Stimulated activated CD8-positive, alpha-beta memory T cell treated with anti-CD3 and anti-CD28 coated beads, Interleukin-7, amount 100 ng/mL, for 24 hours (primary cell): Measurements from ENCODE around the gene TAAR1.
"Not testable (repeated sequence)": the region's sequence is repeated elsewhere in the genome, so short reads cannot be mapped to it uniquely, and the experiment has no call there.

Experiments
- DNase-seq: peaks from one replicate; pipeline ENCODE4 v3.0.0-alpha.2; 2020; ENCODE audit warnings: low read depth

Gene TAAR1

DNA sequence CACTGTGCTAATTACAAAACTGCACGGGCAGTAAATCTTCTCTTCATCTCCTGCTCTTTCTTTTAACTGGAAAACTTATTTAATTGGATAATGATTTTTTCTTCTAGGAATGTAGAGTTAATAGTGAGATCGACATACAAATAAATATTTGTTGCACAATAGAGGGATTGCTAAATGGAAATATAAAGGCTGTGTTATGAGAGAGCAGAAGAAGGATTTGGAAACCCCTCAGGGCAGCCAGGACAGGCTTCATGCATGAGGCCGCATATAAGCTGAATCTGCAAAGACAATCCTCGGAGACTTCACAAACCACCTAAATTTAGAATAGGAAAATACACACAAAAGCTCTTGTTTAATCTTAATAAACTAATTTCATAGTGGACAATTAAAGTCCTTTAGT lies 2.9 kb upstream of the TAAR1 start:
- no peak for DNase-seq

DNA sequence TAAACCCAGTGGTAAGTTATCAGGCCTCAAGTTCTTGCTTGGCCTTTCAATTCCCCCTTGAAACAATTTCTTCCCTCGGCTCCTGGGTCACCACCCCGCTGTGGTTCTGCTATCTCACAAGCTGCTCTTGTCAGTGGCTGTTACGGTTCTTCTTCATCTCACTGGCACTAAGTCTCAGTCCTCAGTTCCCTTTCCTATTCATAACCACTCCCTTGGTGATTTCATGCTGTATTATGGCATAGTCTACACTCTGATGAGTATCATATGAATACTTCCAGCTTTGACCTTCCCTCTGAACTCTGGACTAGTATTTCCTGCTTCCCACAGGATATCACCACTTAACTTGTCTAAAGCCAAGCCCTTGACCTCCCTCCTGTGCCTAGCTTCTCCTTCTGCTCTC lies 7.9 kb downstream of the TAAR1 start:
- no peak for DNase-seq

DNA sequence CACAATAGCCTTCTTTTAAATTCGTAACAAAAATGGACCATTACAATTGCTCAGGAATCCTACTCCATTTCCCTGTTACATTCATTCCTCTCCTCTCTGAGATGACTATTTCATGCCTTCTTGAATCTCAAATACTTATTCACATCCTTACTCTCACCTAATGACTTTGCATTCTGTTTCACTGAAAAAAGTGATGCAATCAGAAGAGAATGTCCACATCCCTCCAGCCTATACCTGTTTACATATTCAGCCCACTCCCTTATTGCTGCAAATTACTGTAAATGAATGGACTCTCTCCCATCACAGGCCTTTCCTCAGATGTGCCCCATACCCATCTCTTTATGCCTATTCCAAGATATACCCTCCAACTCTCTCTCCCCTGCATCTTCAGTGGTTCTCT lies 8.6 kb downstream of the TAAR1 start:
- DNase-seq = no peak

DNA sequence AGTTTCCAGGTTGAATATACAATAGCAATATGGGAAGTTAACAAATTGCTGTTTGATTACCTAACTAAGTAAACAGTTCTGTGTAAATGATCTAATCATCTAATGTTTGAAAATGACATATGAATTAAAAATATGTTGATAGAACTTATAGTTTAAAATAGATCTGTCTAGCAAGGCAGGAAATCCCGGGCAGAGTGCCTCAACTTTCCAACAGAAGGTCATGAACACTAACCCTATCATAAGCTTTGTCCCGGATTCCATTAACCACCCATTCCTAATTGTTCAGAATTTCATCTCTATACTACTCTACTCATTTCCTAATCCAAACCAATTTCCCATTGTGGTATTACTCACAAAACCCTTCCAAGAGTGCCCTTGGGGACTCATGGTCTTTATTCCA lies 10.2 kb downstream of the TAAR1 start:
- no peak for DNase-seq

DNA sequence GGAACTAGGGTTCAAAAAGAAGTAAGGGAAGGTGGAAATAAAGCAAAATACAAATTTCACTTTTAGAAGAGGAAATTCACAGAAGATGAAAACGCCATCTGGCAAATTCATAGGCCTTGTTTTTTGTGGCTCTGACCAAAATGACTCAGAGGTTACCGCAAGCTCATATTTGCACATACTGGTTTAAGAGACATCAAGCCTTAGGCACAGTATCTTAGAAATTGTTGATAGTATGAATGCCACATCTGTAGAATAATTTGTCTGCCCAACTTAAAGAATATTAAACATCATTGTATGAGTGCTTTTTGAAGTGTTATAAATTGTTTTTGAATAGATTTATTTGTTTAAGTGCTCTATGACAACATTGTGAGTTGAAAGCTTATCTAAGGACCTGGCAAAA lies 10.6 kb downstream of the TAAR1 start:
- DNase-seq = no peak

DNA sequence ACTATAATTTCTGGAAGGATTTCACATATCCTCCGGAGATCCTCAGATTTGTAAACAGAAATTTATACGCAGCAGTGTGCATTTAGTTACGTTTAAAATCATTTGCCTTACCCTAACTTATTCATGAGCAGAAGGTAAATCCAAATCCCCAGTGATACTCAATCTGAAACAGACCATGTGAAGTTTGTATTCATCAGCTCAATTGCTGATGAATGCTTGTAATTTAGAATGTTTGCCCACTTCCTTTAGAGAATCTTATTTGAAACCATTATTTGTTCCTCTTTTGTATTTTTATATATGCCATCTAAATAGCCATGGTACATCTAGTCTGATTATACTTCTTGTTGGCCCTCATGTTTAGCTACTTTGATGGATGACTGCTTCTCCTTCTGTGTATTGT lies 15.4 kb downstream of the TAAR1 start:
- no peak for DNase-seq

DNA sequence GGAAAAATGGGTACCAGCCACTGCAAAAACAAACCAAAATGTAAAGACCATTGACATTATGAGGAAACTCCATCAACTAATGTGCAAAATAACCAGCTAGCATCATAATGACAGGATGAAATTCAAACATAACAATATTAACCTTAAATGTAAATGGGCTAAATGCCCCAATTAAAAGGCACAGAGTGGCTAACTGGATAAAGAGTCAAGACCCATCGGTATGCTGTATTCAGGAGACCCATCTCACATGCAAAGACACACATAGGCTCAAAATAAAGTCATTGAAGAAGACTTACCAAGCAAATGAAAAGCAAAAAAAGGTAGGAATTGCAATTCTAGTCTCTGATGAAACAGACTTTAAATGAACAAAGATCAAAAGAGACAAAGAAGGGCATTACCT lies 21.8 kb downstream of the TAAR1 start:
- not testable (repeated sequence) for DNase-seq

DNA sequence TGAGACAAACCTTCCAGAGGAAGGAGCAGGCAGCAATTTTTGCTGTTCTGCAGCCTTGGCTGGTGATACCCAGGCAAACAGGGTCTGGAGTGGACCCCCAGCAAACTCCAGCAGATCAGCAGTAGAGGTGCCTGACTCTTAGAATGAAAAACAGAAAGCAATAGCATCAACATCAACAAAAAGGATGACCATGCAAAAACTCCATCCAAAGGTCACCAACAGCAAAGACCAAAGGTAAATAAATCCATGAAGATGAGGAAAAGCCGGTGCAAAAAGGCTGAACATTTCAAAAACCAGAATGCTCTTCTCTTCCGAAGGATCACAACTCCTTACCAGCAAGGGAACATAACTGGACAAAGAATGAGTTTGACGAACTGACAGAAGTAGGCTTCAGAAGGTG lies 23.1 kb downstream of the TAAR1 start:
- not testable (repeated sequence) for DNase-seq

DNA sequence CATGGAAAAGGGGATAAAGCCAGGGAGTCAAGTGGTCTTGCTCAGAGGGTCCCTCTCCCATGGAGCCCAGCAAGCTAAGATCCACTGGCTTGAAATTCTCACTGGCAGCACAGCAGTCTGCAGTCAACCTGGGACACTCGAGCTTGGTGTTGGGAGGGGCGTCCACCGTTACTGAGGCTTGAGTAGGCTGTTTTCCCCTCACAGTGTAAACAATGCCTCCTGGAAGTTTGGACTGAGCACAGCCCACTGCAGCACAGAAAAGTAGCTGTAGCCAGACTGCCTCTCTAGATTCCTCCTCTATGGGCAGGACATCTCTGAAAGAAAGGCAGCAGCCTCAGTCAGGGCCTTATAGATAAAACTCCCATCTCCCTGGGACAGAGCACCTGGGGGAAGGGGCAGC lies 23.7 kb downstream of the TAAR1 start:
- DNase-seq = not testable (repeated sequence)

DNA sequence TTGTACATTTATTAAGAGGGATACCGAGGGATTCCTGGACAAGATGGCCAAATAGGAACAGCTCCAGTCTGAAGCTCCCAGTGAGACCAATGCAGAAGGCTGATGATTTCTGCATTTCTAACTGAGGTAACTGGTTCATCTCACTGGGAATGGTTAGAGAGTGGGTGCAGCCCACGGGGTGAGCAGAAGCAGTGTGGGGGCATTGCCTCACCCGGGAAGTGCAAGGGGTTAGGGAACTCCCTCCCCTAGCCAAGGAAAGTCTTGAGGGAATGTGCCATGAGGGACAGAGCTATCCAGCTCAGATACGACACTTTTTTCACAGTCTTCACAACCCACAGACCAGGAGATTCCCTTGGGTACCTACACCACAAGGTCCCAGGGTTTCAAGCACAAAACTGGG lies 24.2 kb downstream of the TAAR1 start:
- no peak for DNase-seq

DNA sequence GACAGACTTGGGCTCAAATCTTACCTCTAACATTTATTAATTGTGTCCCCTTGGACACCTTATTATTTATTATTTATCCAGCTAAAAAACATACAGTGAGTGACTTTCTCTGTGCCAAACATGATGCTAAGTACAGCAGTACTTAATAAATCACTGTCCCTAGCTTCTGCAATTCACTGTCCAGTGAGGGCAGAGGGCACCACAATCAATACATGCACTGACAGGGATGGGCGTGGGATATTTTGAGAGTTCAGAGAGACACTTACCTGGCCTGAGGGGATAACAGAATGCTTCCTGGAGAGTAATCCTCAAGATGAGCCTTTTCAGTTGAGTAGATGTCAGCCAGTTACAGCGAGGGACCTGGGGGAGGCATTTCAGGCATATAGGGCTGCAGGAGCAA lies 25.6 kb downstream of the TAAR1 start:
- DNase-seq = no peak

DNA sequence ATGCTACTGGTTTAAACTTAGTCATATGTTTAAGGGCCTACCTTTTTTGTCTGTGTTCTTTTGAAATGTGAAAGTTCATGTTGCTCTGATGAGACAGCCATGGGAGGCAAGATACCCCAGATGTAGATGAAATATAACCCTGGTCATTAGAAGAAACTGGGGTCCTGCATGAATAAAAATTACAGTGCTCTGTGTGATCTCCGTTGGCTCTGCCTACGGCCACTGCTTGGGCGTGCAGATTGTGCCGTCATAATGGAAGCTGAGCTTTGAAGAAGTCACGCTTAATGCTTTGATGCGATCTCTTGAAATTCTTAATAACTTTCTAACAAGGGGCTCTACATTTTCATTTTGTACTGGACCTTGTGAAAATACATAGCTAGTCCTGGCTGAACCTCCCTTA lies 34.8 kb downstream of the TAAR1 start, which contains the start of gene TAAR2:
Gene TAAR2 (minus strand): TSS at position 101 of the 400 bp plus-strand sequence. CDS start 0 bp downstream, at position 101.
- DNase-seq = no peak

DNA sequence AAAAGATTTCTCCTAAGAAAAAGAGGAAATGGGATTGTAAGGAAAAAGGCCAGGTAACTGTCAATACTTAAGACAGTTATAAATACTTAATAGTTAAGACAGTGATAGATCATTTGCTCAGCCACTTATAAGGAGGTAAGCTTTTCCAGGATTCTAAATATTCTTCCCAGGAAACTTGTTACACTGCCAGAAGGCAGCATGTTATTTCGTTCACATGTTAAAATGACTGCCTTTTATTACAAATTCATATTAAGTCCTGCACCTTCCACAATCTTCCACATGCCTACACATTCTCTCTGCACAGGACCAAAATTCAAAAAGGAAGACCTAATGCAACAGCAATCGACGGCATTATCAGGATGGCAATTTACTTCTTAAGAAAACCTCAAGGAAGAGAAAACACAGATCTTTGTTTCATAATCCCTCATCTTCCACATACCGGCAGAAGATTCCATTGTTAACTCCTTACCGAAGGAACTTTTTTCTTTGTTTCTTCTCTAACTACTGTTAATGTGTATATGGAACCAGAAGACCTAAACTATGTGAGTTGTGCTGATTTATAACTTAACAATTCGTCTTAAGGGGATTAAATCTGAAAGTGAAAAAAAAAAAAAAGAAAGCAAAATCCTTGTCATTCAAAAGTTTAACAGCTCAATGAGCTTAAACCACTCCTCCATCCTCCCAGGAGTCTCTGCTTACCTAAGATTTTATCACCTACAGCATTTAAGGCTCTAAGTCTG lies 35.7 kb downstream of the TAAR1 start:
- DNase-seq = no peak

DNA sequence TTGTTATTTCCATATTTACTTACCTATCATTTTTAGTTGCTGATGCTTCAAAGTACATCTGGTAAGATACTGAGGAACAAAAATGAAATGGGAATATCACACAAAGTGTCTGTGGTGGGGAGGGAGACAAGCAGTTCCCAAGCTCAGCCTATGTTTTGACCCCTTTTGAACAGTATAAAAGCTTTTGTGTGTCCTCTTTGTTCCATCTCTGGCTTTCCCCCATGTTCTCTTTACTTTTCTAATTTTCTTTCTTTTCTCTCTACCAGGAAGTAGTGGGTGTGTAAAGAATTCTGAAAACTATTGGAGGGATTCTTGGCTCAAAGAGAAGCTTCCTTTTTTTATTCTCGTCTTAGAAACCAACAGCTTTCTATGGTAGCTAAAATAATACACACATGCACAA lies 42.3 kb downstream of the TAAR1 start:
- no peak for DNase-seq

DNA sequence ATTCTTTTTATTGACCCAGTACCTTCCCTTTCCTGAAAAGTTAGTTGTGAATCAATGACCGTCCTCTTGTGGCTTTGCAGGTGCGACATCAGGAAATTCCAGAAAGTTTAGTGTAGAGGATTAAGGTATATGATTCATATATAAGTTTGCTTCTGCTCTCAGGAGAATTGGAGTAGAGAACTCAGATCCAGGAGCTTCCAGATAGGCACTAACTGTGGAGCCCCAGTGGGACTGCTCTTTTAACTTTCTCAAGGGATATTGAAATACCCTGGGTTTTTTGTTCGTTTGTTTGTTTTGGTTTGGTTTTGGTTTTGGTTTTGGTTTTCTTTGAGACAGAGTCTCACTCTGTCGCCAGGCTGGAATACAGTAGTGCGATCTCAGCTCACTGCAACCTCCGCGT lies 44.4 kb downstream of the TAAR1 start:
- no peak for DNase-seq

DNA sequence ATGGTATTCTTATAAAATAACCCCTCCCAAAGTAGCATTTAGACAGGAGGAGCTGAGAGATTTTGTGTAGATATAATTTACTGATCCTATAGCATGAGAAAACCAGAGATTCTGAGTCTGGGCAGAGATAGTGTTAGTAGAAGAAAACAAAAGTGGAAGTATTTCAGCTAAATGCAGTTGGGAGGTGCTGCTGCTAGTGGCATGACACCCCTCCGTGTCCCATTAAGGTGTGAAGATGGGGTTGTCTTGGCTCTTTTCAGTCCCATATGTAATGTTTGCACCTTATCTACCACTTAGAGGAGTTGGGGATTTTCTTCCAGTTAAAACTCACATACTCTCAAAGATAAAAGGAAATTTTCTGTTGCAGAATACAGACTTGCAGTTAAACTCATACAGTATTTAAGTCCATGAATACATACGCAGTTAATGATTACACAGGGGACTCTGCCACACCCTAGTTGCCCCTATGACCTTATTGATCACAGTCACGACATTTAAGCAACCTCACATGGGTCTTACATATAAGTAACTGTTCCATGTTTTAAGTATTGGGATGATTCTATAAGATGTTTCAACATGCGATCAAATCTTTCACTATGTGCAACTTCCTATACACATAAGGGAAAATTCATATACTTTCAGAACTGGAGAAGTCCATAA lies 46.4 kb downstream of the TAAR1 start:
- DNase-seq = no peak

DNA sequence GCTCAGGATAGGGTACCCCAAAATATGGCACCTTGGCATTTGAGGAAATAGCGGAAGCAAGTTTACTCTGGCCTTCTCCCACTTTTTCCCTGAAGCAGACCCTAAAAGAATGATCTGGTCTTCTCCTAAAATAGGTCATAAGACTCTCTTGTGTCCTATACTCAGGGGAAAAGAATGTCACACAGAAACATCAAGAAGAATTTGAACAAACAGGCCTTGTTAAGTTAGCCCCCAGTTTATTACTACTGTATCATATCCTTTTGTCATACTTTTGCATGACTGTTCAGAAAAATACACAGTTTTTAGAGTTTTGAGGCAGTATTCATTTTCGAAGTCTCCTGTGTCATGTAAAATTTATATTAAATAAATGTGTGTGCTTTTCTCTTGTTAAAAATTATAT lies 47.4 kb downstream of the TAAR1 start:
- no peak for DNase-seq

DNA sequence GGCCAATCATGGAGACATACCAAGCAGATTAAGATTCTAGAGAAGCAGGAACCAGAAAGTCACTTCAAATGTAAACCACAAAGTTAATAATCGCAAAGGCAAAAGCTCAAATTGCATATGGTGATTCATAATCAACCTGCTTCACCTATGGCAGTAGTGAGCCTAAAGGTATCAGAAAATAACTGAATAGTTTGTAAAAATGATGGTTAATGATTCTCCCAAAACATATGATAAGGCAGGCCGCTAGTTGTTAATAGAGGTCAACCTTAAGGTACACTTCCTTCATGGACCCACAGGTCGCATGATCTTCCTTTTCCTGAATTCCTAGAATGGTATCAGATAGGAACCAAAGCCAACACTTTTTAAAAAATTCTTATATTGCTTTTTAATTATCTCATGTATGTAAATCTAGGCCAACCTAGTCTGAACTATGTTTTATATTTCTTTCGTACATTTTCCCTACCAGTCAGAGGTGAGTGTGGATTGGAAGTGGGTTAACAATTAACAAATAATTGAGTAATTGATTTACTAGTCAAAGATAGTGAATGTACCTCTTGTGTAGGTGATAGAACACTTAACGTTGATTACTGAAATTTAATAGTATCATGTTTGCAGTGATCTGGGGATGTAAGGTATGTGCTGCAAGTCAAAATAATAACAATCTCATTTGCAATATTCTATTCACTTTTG lies 51.3 kb downstream of the TAAR1 start:
- no peak for DNase-seq

DNA sequence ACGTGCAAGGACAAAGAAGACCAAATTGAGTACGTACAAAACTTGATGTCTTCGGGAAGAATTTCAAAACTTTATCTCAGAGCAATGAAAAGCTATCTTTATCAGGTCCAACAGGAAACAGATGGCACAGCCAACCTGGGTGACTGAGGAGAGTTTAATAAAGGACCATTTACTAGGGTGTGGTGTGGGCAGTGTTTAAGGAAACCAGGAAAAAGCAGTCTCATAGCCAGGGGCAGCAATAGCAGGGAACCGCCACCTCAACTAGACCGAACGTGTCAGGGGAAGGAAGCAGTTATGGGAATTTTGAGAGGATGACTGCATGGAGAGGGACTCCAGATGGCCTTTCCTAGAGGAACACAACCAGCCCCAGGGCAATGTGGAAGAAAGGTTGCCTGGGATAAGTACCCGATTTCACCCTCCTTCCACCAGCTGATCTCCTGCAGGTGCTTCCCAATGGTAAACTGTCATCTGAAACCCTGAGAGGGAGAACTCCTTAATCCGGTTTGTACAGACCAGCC lies 54.3 kb downstream of the TAAR1 start:
- no peak for DNase-seq

DNA sequence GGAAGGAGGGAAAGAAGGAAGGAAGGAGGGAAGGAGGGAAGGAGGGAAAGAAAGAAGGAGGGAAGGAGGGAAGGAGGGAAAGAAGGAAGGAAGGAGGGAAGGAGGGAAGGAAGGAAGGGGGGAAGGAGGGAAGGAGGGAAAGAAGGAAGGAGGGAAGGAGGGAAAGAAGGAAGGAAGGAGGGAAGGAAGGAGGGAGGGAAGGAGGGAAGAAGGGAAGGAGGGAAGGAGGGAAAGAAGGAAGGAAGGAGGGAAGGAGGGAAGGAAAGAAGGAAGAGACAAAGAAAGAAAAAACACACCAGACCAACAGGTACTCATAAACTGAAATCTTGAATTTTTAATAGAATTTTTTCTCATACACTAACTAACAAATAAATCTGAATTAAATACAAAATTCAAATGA lies 58.1 kb downstream of the TAAR1 start:
- not testable (repeated sequence) for DNase-seq

DNA sequence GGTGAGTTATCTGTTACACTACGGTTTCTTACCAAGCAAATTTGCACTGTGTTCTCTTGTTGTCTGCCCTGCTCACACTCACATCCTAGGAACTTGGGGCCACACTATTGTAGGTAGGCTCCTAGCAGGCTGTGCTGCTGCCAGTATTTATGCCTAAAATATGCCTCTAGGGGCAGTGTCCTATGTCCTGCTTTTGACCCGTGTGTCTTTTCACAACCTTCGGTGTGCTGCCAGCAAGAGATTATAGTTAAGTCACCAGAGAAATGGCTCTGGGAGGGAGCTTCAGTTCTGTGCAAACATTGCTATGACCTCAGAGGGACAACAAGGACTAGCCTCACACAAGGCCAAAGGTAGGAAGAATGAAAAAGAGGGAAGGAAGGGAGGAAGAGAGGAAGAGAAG lies 60.5 kb downstream of the TAAR1 start:
- no peak for DNase-seq

DNA sequence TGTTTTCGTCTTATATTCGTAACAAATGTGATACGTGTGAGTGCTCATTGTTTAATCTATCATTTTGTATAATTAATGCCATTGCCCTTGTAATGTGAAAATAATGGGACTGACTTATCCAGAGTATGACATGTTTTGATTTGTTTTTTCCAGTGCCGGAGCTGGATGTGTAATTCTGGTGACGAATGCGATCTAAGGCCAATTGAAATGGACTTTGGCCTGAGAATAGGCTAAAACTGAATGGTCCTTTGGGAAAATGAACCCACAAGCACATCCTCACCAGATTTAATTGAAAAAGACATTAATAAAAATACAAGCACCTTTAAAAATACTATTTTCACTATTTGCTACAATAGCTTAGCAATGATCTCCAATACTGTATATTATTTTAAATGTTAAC lies 62.8 kb downstream of the TAAR1 start:
- no peak for DNase-seq
